H1 (cell line): ENCODE data around the gene ABTB1. TPM values are rescaled to one million over a fixed set of nuclear protein-coding genes. Genes with fewer than 3 reads are reported as not detected.

Source experiments
- CTCF ChIA-PET: fragments of 300-600 bp; sonication (Branson Sonifier 250); formaldehyde crosslinking; loops from one replicate; lab custom pipeline; 2021; ENCODE audit not compliant: partially characterized antibody; lab: Charles Lee
- POLR2A ChIA-PET: fragments of 300-600 bp; sonication (Branson Sonifier 250); formaldehyde crosslinking; loops from one replicate; lab custom pipeline; 2021; ENCODE audit warnings: inconsistent platforms; ENCODE audit not compliant: partially characterized antibody; lab: Charles Lee
- DNase-seq, 2 experiments: peaks; one replicate each; pipeline versions ENCODE4 v3.0.0 to v3.0.0-alpha.2; 2010 to 2022; ENCODE audit warnings: low spot score in 2 of 2, low read depth in 1 of 2, mixed read lengths in 1 of 2
- FAIRE-seq: peaks from 2 replicates; lab custom pipeline; 2011; peaks lifted over from hg19 to GRCh38; lab: Jason Lieb, UNC
- H2AFZ ChIP-seq: 2 replicates; pipeline ENCODE4 v1.8.1; 2012; ENCODE audit warnings: low read length, inconsistent platforms
- H2AK5ac ChIP-seq: 2 replicates; pipeline ENCODE4 v1.6.1; 2013; ENCODE audit warnings: low read depth, low read length
- H2BK120ac ChIP-seq: replicated peaks from 2 replicates; pipeline ENCODE3; 2013; ENCODE audit warnings: low read depth, low read length, inconsistent platforms
- H2BK12ac ChIP-seq: 2 replicates; pipeline ENCODE4 v1.6.1; 2013; ENCODE audit warnings: low read depth, low read length
- H2BK15ac ChIP-seq: 2 replicates; pipeline ENCODE4 v1.6.1; 2013; ENCODE audit warnings: low read length
- H2BK20ac ChIP-seq: 2 replicates; pipeline ENCODE4 v1.6.1; 2013; ENCODE audit warnings: low read length
- H2BK5ac ChIP-seq: 2 replicates; pipeline ENCODE4 v1.6.1; 2013; ENCODE audit warnings: low read depth, low read length
- H3K14ac ChIP-seq: 2 replicates; pipeline ENCODE4 v1.6.1; 2013; ENCODE audit warnings: inconsistent platforms; ENCODE audit not compliant: insufficient read length
- H3K18ac ChIP-seq: 2 replicates; pipeline ENCODE4 v1.6.1; 2013; ENCODE audit warnings: low read length; ENCODE audit errors: extremely low read depth
- H3K23ac ChIP-seq: 2 replicates; pipeline ENCODE4 v1.6.1; 2013; ENCODE audit warnings: inconsistent platforms; ENCODE audit not compliant: insufficient read length
- H3K23me2 ChIP-seq: 2 replicates; pipeline ENCODE4 v1.6.1; 2013; ENCODE audit warnings: low read depth, low read length
- H3K27ac ChIP-seq: 2 replicates; pipeline ENCODE4 v1.6.1; 2011; ENCODE audit warnings: low read depth, low read length, inconsistent platforms
- H3K27me3 ChIP-seq, 4 experiments: replicated peaks in 1 of 4; 1 replicate in 1 of 4; 2 replicates in 3 of 4; pipeline versions ENCODE4 v1.6.1 to v1.8.1; 2011 to 2013; ENCODE audit warnings: low read length in 3 of 4, mild to moderate bottlenecking in 3 of 4, inconsistent platforms in 2 of 4, mixed read lengths in 2 of 4, moderate library complexity in 1 of 4; ENCODE audit not compliant: control insufficient read depth in 3 of 4, insufficient read depth in 3 of 4; ENCODE audit errors: extremely low read depth in 1 of 4
- H3K36me3 ChIP-seq, 4 experiments: 2 replicates each; pipeline versions ENCODE4 v1.6.1 to v1.8.1; 2011 to 2013; ENCODE audit warnings: mild to moderate bottlenecking in 4 of 4, low read length in 3 of 4, moderate library complexity in 2 of 4, control low read depth in 1 of 4, inconsistent platforms in 1 of 4; ENCODE audit not compliant: insufficient read depth in 4 of 4, control insufficient read depth in 2 of 4
- H3K4ac ChIP-seq: replicated peaks from 2 replicates; pipeline ENCODE3; 2013; ENCODE audit warnings: low read length, low read depth, mixed read lengths, inconsistent platforms; ENCODE audit not compliant: insufficient read length
- H3K4me1 ChIP-seq, 4 experiments: replicated peaks in 1 of 4; 1 replicate in 1 of 4; 2 replicates in 3 of 4; pipeline versions ENCODE4 v1.6.1 to v1.8.1; 2011 to 2013; ENCODE audit warnings: low read length in 3 of 4, inconsistent platforms in 2 of 4, mixed read lengths in 1 of 4; ENCODE audit not compliant: insufficient read depth in 4 of 4, control insufficient read depth in 3 of 4
- H3K4me2 ChIP-seq, 2 experiments: 2 replicates each; pipeline versions ENCODE4 v1.6.1 to v1.8.1; 2011 to 2013; ENCODE audit warnings: low read depth in 2 of 2, low read length in 2 of 2, control low read depth in 1 of 2, inconsistent platforms in 1 of 2, mild to moderate bottlenecking in 1 of 2; ENCODE audit not compliant: insufficient read depth in 1 of 2
- H3K4me3 ChIP-seq, 4 experiments: fragments of 200-600, 300-600 bp in 1 of 4; sonication (generic), shearing (Covaris generic), sonication (Bioruptor Twin) in 1 of 4; 2 replicates each; pipeline versions ENCODE4 v1.5.1 to v1.8.1; 2011 to 2016; ENCODE audit warnings: low read length in 4 of 4, low read depth in 3 of 4, control low read depth in 2 of 4, inconsistent platforms in 2 of 4, mild to moderate bottlenecking in 2 of 4, mixed read lengths in 1 of 4, moderate library complexity in 1 of 4; ENCODE audit not compliant: insufficient read depth in 2 of 4; ENCODE audit errors: extremely low read depth in 1 of 4
- H3K56ac ChIP-seq: replicated peaks from 2 replicates; pipeline ENCODE3; 2013; ENCODE audit warnings: low read depth, mild to moderate bottlenecking, mixed read lengths, low read length, inconsistent platforms; ENCODE audit not compliant: insufficient read length
- H3K79me1 ChIP-seq: 2 replicates; pipeline ENCODE4 v1.6.1; 2013; ENCODE audit warnings: low read depth, low read length, control low read depth
- H3K79me2 ChIP-seq, 2 experiments: 2 replicates each; pipeline versions ENCODE4 v1.6.1 to v1.8.1; 2012 to 2013; ENCODE audit warnings: low read length in 2 of 2, mild to moderate bottlenecking in 2 of 2, inconsistent platforms in 1 of 2; ENCODE audit not compliant: insufficient read depth in 2 of 2, control insufficient read depth in 1 of 2
- H3K9ac ChIP-seq, 4 experiments: replicated peaks in 1 of 4; 1 replicate in 1 of 4; 2 replicates in 3 of 4; pipeline versions ENCODE4 v1.6.1 to v1.8.1; 2011 to 2013; ENCODE audit warnings: low read depth in 3 of 4, low read length in 3 of 4, control low read depth in 2 of 4, mild to moderate bottlenecking in 2 of 4, moderate library complexity in 2 of 4, inconsistent platforms in 1 of 4; ENCODE audit errors: extremely low read depth in 1 of 4
- H3K9me3 ChIP-seq, 2 experiments: 2 replicates each; pipeline versions ENCODE4 v1.6.1 to v1.8.1; 2012 to 2013; ENCODE audit warnings: mild to moderate bottlenecking in 2 of 2, moderate library complexity in 2 of 2, control low read depth in 1 of 2, inconsistent platforms in 1 of 2, low read depth in 1 of 2, low read length in 1 of 2, mixed read lengths in 1 of 2; ENCODE audit not compliant: insufficient read depth in 2 of 2
- H4K20me1 ChIP-seq, 2 experiments: replicated peaks in 1 of 2; 2 replicates each; pipeline versions ENCODE3 to v1.8.1; 2011 to 2013; ENCODE audit warnings: inconsistent platforms in 2 of 2, low read length in 2 of 2, mild to moderate bottlenecking in 1 of 2; ENCODE audit not compliant: insufficient read depth in 2 of 2, control insufficient read depth in 1 of 2
- H4K5ac ChIP-seq: 2 replicates; pipeline ENCODE4 v1.6.1; 2013; ENCODE audit warnings: low read length, low read depth, mixed read lengths, inconsistent platforms; ENCODE audit not compliant: insufficient read length
- H4K8ac ChIP-seq: 2 replicates; pipeline ENCODE4 v1.8.0; 2013; ENCODE audit warnings: mild to moderate bottlenecking, moderate library complexity, low read length, inconsistent platforms; ENCODE audit not compliant: insufficient read depth; ENCODE audit errors: extremely low read depth
- H4K91ac ChIP-seq: replicated peaks from 2 replicates; pipeline ENCODE3; 2013; ENCODE audit warnings: low read length, mixed read lengths, inconsistent platforms; ENCODE audit not compliant: insufficient read length
- TCF12 ChIP-seq: IDR thresholded peaks from 2 replicates; pipeline ENCODE4 v1.6.1; 2011; ENCODE audit warnings: low read depth, mild to moderate bottlenecking, low read length
- WGBS, 2 experiments: shearing (Covaris generic) in 1 of 2; methylation state at CpG; one replicate each; pipeline versions ENCODE4 v1.1.6 to v1.1.7; 2013 to 2015; ENCODE audit warnings: low lambda C conversion rate in 2 of 2, mixed read lengths in 2 of 2, inconsistent platforms in 1 of 2, low coverage in 1 of 2, missing lambda C conversion rate in 1 of 2; ENCODE audit not compliant: insufficient replicate concordance in 2 of 2, insufficient coverage in 1 of 2, insufficient read length in 1 of 2; ENCODE audit errors: extremely low coverage in 1 of 2, missing lambda C conversion rate in 1 of 2; 5-methylcytosine and 5-hydroxymethylcytosine counted together
- polyA plus RNA-seq, 7 experiments: library from polyadenylated mRNA; depleted of rRNA in 3 of 7; stranded (reverse) in 5 of 7; unstranded in 2 of 7; fragments of >200 nt in 5 of 7; fragments of 200-250 nt in 2 of 7; gene quantifications; 1 replicate in 5 of 7; 2 replicates in 1 of 7; 4 replicates in 1 of 7; pipeline versions ENCODE4 v1.2.1 to v1.2.3, GENCODE V29; 2011 to 2013; ENCODE audit warnings: missing spikeins in 2 of 7, mixed read lengths in 2 of 7
- total RNA-seq: library from RNA; stranded (reverse); fragmentation: NEBNext Ultra II Directional; extraction: Animal tissue kit (Norgen Biotek cat#: 25700); gene quantifications from 2 replicates; pipeline ENCODE4 v1.2.1, GENCODE V29; 2021

ABTB1 gene
- total and polyA plus RNA-seq, 2 of the 8 experiments (the other 6 are each of a cell fraction or from before 2014, with no cell fraction given), result 7.1 to 9.4 TPM

DNA sequence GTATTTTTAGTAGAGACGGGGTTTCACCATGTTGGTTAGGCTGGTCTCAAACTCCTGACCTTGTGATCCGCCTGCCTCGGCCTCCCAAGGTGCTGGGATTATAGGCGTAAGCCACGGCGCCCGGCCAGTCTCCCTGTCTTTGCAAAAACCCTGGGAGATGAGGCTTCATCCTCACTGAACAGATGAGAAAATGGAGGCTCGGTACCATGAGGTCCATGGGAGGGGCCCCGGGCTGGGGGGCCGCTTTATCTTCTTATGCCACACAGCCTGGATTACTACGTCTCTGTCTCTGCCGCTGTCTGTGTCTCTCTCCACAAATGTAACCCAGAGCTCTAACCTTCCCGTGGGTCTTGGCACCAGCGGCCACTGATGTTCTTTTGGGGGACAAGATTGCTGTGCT is 39.1 kb downstream of the ABTB1 start:
- WGBS, 2 experiments, result 95% methylated on average over 14 of the region's 14 CpGs; no CpG with 5 or more reads in 1 of the 2 experiments
- CTCF ChIA-PET, result interaction anchor here (1.1 to 6.8 kb wide), 5 partner anchors 11 to 33 kb away, joined by 5 to 43 read pairs (median 6); no protein-coding TSS in a partner anchor
- Histone ChIP-seq H2AFZ (no peak overlapping the region), H3K27ac (no peak overlapping the region), H3K14ac (no peak overlapping the region), H4K8ac (no peak overlapping the region), H3K9me3 (no peaks in the 10 kb centered on the region), H3K18ac (no peak overlapping the region), H2BK15ac (no peak overlapping the region), H2BK12ac (no peak overlapping the region), H3K36me3 (no peaks in the 10 kb centered on the region), H3K79me1 (no peaks in the 10 kb centered on the region), H3K23me2 (no peaks in the 10 kb centered on the region), H3K4me2 (no peak overlapping the region), H2BK120ac (no peak overlapping the region), H3K4ac (no peak overlapping the region), H3K23ac (no peak overlapping the region), H4K91ac (no peak overlapping the region), H3K56ac (no peak overlapping the region), H2AK5ac (no peak overlapping the region), H2BK20ac (no peak overlapping the region), H2BK5ac (no peak overlapping the region), H4K5ac (no peak overlapping the region), H4K20me1 (no peaks in the 10 kb centered on the region), H3K4me1 (peaks cover 0 to 11% (median 2%) of the 10 kb centered on the region in 4 experiments; a peak in 3 of 7 replicates), H3K27me3 (no peaks in the 10 kb centered on the region), H3K4me3 (no peak overlapping the region), H3K9ac (no peak overlapping the region), H3K79me2 (no peaks in the 10 kb centered on the region)
- TF ChIP-seq TCF12, result no peak
- DNase-seq, result no peak
- POLR2A ChIA-PET, result no interaction called here
- FAIRE-seq, result no peak
